Ectodermal cell (in vitro differentiated cells): ENCODE data around the gene ATOH7.
"Not testable (repeated sequence)": the region's sequence is repeated elsewhere in the genome, so short reads cannot be mapped to it uniquely, and the experiment has no call there.

Source experiments
- H3K27ac ChIP-seq: 2 replicates; pipeline ENCODE4 v1.7.0; 2013; ENCODE audit warnings: mild to moderate bottlenecking, low read depth, low read length; ENCODE audit not compliant: insufficient read depth, poor library complexity, severe bottlenecking
- H3K27me3 ChIP-seq: 2 replicates; pipeline ENCODE4 v1.7.0; 2013; ENCODE audit warnings: mild to moderate bottlenecking, low read length; ENCODE audit not compliant: insufficient read depth, control insufficient read depth, poor library complexity, severe bottlenecking
- H3K36me3 ChIP-seq: one replicate; pipeline ENCODE4 v1.7.0; 2013; ENCODE audit warnings: low read length; ENCODE audit not compliant: control insufficient read depth, insufficient read depth
- H3K4me1 ChIP-seq: one replicate; pipeline ENCODE4 v1.7.0; 2013; ENCODE audit warnings: low read length; ENCODE audit not compliant: control insufficient read depth, insufficient read depth
- H3K4me3 ChIP-seq: 2 replicates; pipeline ENCODE4 v1.7.0; 2013; ENCODE audit warnings: low read depth, low read length, control low read depth; ENCODE audit not compliant: insufficient read depth
- H3K9me3 ChIP-seq: 2 replicates; pipeline ENCODE4 v1.7.0; 2013; ENCODE audit warnings: mild to moderate bottlenecking, low read length, moderate library complexity; ENCODE audit not compliant: control insufficient read depth
- WGBS, 2 experiments: methylation state at CpG; one replicate each; pipeline ENCODE4 v1.1.7; 2013; ENCODE audit warnings: missing lambda C conversion rate in 2 of 2; 5-methylcytosine and 5-hydroxymethylcytosine counted together

Gene ATOH7

GRCh38 chr10:68261132-68261856 lies 29.4 kb upstream of the ATOH7 start:
- WGBS, 2 experiments: 93 to 94% methylated on average over 8 of the region's 8 CpGs

GRCh38 chr10:68253346-68253745 lies 21.4 kb upstream of the ATOH7 start:
- Histone ChIP-seq H3K27ac (no peak overlapping the region), H3K36me3 (no peaks in the 10 kb centered on the region), H3K4me1 (peaks cover 14% of the 10 kb centered on the region), H3K4me3 (no peak overlapping the region), H3K9me3 (no peaks in the 10 kb centered on the region), H3K27me3 (peaks cover 10% of the 10 kb centered on the region)
- 69 to 93% methylated on average over 1 of the region's 1 CpG for WGBS, 2 experiments

More at GRCh38 chr10:68261132-68261856, 29.4 kb upstream of the ATOH7 start:
- Histone ChIP-seq H3K27ac (no peak overlapping the region), H3K4me1 (no peaks in the 10 kb centered on the region), H3K27me3 (no peaks in the 10 kb centered on the region), H3K4me3 (no peak overlapping the region), H3K9me3 (no peaks in the 10 kb centered on the region), H3K36me3 (no peaks in the 10 kb centered on the region)

- no peak overlapping the region for H3K4me3 ChIP-seq
- no peaks in the 10 kb centered on the region for H3K9me3 ChIP-seq
- peaks cover 10% of the 10 kb centered on the region for H3K27me3 ChIP-seq
- H3K27ac ChIP-seq: no peak overlapping the region
- H3K36me3 ChIP-seq: no peaks in the 10 kb centered on the region
- H3K4me1 ChIP-seq: peaks cover 14% of the 10 kb centered on the region
- 79 to 83% methylated on average over 5 of the region's 5 CpGs for WGBS, 2 experiments
Observed at GRCh38 chr10:68251625-68252495, 19.9 kb upstream of the ATOH7 start.

- Histone ChIP-seq H3K4me3 (no peak overlapping the region), H3K9me3 (no peaks in the 10 kb centered on the region), H3K36me3 (no peaks in the 10 kb centered on the region), H3K27ac (no peak overlapping the region), H3K27me3 (peaks cover 10% of the 10 kb centered on the region), H3K4me1 (peaks cover 14% of the 10 kb centered on the region)
- 35 to 61% methylated on average over 5 to 7 of the region's 7 CpGs for WGBS, 2 experiments
Observed at GRCh38 chr10:68251151-68251550, 19.2 kb upstream of the ATOH7 start.

- H3K9me3 ChIP-seq: no peaks in the 10 kb centered on the region
- H3K4me1 ChIP-seq: peaks cover 14% of the 10 kb centered on the region
- H3K27ac ChIP-seq: no peak overlapping the region
- WGBS, 2 experiments: 94 to 96% methylated on average over 4 of the region's 4 CpGs
- H3K36me3 ChIP-seq: no peaks in the 10 kb centered on the region
- H3K4me3 ChIP-seq: no peak overlapping the region
- peaks cover 10% of the 10 kb centered on the region for H3K27me3 ChIP-seq
Observed at GRCh38 chr10:68249297-68249696, 17.4 kb upstream of the ATOH7 start.

GRCh38 chr10:68247931-68248330 lies 16.0 kb upstream of the ATOH7 start:
- Histone ChIP-seq H3K27ac (no peak overlapping the region), H3K4me1 (peaks cover 14% of the 10 kb centered on the region), H3K27me3 (peaks cover 10% of the 10 kb centered on the region), H3K36me3 (no peaks in the 10 kb centered on the region), H3K9me3 (no peaks in the 10 kb centered on the region), H3K4me3 (no peak overlapping the region)
- 92 to 95% methylated on average over 6 of the region's 6 CpGs for WGBS, 2 experiments

- not testable (repeated sequence) for H3K27me3 ChIP-seq, H3K27ac ChIP-seq, H3K36me3 ChIP-seq, H3K4me1 ChIP-seq, H3K4me3 ChIP-seq, H3K9me3 ChIP-seq
- 97% methylated on average over 7 of the region's 7 CpGs for WGBS, 2 experiments
Observed at GRCh38 chr10:68246397-68246796, 14.5 kb upstream of the ATOH7 start.

GRCh38 chr10:68242051-68242450 lies 10.1 kb upstream of the ATOH7 start:
- Histone ChIP-seq H3K27me3 (no peaks in the 10 kb centered on the region), H3K4me3 (no peak overlapping the region), H3K36me3 (no peaks in the 10 kb centered on the region), H3K9me3 (no peaks in the 10 kb centered on the region), H3K4me1 (no peaks in the 10 kb centered on the region), H3K27ac (no peak overlapping the region)
- WGBS, 2 experiments: 90 to 97% methylated on average over 2 of the region's 2 CpGs

- 86 to 94% methylated on average over 5 of the region's 5 CpGs for WGBS, 2 experiments
- Histone ChIP-seq H3K4me1 (no peaks in the 10 kb centered on the region), H3K4me3 (no peak overlapping the region), H3K9me3 (no peaks in the 10 kb centered on the region), H3K27ac (no peak overlapping the region), H3K27me3 (no peaks in the 10 kb centered on the region), H3K36me3 (no peaks in the 10 kb centered on the region)
Observed at GRCh38 chr10:68239596-68240150, 7.8 kb upstream of the ATOH7 start.

- H3K9me3 ChIP-seq: no peaks in the 10 kb centered on the region
- H3K36me3 ChIP-seq: no peaks in the 10 kb centered on the region
- H3K4me1 ChIP-seq: no peaks in the 10 kb centered on the region
- H3K27me3 ChIP-seq: peaks cover 2% of the 10 kb centered on the region
- H3K4me3 ChIP-seq: no peak overlapping the region
- WGBS, 2 experiments: 95 to 98% methylated on average over 4 to 5 of the region's 5 CpGs
- H3K27ac ChIP-seq: no peak overlapping the region
Observed at GRCh38 chr10:68239069-68239468, 7.2 kb upstream of the ATOH7 start.
